ENCODE results near the gene RASA3. TPM values are rescaled to one million over a fixed set of nuclear protein-coding genes. Genes with fewer than 3 reads are reported as not detected.
"Not testable (repeated sequence)": the region's sequence is repeated elsewhere in the genome, so short reads cannot be mapped to it uniquely, and the experiment has no call there.

RASA3 gene
- total and polyA plus RNA-seq, 2 donors: 17.8 to 26.3 TPM

DNA sequence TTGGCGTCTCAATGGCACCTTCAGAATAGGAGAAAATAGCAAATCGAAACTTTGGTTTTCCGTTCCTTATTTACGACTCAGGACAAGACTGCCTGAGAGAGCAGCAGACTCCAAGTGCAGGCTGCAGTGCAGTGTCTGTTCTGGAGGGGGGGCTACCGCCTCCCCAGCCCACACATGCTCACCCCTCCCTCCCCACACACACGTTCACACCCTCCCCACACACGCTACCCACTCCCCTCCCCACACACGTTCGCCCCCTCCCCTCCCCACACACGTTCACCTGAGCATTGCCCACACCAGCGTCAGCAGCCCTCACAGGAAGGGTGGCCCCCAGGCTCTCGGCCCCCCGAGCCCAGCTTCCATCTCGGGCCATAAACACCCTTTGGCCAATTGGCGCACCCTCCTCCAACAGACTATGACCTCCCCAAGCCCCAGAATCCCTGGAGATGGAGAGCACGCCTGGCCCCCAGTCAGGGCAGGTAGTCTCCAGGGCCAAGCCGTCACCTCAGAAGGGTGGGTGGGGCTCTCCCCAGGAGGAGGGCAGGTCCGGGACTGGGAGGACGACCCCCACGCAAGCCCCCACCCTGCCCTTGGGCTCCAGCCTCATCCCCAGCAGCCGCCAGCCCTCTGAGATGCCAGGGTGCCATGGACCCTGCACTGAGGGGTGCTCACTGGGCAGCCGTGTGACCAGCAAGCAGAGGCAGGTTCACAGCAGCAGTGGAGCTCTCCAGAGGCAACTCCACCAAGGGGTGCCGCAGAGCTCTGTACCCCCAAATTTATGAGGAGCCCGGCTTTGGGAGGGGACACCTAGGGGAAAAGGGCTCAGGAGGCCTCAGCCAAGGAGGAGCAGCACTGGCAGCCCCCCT is 27.5 kb downstream of the RASA3 start:
- peaks cover 5% of the 10 kb centered on the region for H3K4me1 ChIP-seq (ENCODE audit: insufficient read depth)
- H3K4me3 ChIP-seq (ENCODE audit: low read depth, low read length): no peak overlapping the region
- H3K27ac ChIP-seq (ENCODE audit: low read depth): no peak overlapping the region
- H3K36me3 ChIP-seq (ENCODE audit: insufficient read depth): no peaks in the 10 kb centered on the region
- no peak for DNase-seq (ENCODE audit: extremely low spot score)
- WGBS: 82% methylated on average over 24 of the region's 24 CpGs

DNA sequence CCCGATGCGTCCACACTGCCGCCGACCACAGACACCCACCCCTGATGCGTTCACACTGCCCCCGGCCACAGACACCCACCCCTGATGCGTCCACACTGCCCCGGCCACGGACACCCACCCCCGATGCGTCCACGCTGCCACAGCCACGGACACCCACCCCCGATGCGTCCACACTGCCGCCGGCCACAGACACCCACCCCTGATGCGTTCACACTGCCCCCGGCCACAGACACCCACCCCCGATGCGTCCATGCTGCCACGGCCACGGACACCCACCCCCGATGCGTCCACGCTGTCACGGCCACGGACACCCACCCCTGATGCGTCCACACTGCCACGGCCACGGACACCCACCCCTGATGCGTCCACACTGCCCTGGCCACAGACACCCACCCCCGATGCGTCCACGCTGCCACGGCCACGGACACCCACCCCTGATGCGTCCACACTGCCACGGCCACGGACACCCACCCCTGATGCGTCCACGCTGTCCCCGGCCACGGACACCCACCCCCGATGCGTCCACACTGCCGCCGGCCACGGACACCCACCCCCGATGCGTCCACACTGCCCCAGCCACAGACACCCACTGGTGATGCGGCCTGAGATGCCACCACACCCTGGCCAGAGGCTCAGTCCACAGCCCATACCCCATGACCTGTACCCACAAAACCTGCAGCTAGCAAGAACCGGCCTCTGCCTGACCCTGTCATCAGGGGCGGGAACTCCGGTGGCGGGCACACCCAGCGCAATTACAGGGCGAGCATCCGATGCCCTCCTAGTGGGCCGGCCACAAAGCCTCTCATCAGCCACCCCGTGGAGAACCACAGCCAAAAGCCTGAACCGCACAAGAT is 28.4 kb downstream of the RASA3 start:
- no peak overlapping the region for H3K4me3 ChIP-seq (ENCODE audit: low read depth, low read length)
- no peak for DNase-seq (ENCODE audit: extremely low spot score)
- no peaks in the 10 kb centered on the region for H3K36me3 ChIP-seq (ENCODE audit: insufficient read depth)
- 87% methylated on average over 59 of the region's 62 CpGs for WGBS
- H3K27ac ChIP-seq (ENCODE audit: low read depth): no peak overlapping the region
- H3K4me1 ChIP-seq (ENCODE audit: insufficient read depth): peaks cover 2% of the 10 kb centered on the region

DNA sequence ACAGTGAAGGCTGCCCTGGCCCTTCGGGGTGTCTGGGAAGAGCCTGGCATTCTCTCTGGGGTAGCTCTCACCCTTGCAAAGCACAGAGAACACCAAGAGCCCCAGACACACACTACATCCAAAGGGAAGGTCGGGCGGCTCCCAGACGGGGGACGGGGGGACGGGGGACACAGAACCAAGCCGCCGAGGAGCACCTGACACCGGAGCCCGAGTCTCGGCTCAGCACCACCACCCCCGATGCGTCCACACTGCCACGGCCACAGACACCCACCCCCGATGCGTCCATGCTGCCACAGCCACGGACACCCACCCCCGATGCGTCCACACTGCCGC is 29.2 kb downstream of the RASA3 start:
- not testable (repeated sequence) for H3K4me1 ChIP-seq (ENCODE audit: insufficient read depth); H3K36me3 ChIP-seq (ENCODE audit: insufficient read depth); H3K4me3 ChIP-seq (ENCODE audit: low read depth, low read length); DNase-seq (ENCODE audit: extremely low spot score); H3K27ac ChIP-seq (ENCODE audit: low read depth)
- WGBS: 98% methylated on average over 16 of the region's 20 CpGs

DNA sequence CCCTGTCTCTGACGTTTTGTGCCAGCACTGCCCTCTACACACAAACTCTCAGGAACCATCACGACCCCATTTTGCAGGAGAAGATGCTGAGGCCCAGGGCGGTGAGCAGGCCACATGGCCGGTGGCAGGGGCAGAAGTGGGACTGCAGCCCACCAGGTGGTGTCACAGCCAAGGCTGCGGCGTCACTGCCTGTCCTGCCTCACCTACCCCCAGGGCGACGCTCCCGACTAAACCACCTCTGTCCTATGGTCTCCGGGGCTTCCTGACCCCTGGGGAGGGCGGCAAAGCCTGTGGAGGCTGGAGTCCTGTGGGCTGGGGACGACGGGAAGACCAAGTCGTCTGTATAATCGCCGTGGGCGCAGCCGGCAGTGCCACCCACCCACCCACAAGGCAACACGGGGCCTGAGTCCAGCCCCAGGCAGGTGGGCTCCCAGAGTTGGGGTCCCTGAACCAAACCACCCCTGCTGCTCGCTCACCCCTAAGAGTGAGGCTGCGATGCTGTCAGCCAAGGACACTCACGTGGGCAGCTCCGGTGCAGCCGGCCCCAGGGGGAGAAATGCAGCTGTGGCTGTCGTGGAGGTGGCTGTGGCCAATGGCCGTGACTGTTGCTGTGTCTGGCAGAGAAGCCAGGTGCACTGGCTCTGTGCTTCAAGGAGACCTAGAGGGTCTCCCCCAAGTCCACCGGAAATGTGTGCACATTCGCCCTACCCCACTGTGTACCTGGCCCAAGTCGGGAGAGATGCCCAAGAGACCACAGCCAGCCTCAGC is 29.7 kb downstream of the RASA3 start:
- no peak overlapping the region for H3K27ac ChIP-seq (ENCODE audit: low read depth)

DNA sequence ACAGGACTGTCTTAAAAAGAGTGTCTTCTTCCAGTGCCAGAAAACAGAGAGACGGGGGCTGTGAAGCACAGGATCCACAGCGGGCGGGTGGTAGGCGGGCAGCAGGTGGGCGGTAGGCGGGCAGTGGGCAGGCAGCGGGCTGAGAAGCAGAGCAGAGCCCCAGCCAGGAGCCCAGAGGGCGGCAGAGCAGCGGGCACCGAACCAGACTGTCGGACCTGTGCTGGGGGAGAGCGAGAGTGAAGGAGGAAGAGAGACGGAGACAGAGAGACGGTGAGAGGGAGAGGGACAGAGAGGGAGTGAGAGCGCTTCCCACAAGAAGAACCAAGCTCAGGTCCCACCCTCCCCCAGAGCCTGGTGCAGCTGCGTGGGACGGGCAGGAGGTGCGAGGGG is 30.3 kb downstream of the RASA3 start:
- 92% methylated on average over 18 of the region's 18 CpGs for WGBS
- Histone ChIP-seq H3K36me3 (ENCODE audit: insufficient read depth) (no peaks in the 10 kb centered on the region), H3K27ac (ENCODE audit: low read depth) (no peak overlapping the region), H3K4me1 (ENCODE audit: insufficient read depth) (no peaks in the 10 kb centered on the region), H3K4me3 (ENCODE audit: low read depth, low read length) (no peak overlapping the region)
- DNase-seq (ENCODE audit: extremely low spot score): no peak

More for the DNA sequence above, 29.7 kb downstream of the RASA3 start:
- no peak for DNase-seq (ENCODE audit: extremely low spot score)
- Histone ChIP-seq H3K4me1 (ENCODE audit: insufficient read depth) (peaks cover 1% of the 10 kb centered on the region), H3K36me3 (ENCODE audit: insufficient read depth) (no peaks in the 10 kb centered on the region), H3K4me3 (ENCODE audit: low read depth, low read length) (no peak overlapping the region)
- 93% methylated on average over 29 of the region's 29 CpGs for WGBS

DNA sequence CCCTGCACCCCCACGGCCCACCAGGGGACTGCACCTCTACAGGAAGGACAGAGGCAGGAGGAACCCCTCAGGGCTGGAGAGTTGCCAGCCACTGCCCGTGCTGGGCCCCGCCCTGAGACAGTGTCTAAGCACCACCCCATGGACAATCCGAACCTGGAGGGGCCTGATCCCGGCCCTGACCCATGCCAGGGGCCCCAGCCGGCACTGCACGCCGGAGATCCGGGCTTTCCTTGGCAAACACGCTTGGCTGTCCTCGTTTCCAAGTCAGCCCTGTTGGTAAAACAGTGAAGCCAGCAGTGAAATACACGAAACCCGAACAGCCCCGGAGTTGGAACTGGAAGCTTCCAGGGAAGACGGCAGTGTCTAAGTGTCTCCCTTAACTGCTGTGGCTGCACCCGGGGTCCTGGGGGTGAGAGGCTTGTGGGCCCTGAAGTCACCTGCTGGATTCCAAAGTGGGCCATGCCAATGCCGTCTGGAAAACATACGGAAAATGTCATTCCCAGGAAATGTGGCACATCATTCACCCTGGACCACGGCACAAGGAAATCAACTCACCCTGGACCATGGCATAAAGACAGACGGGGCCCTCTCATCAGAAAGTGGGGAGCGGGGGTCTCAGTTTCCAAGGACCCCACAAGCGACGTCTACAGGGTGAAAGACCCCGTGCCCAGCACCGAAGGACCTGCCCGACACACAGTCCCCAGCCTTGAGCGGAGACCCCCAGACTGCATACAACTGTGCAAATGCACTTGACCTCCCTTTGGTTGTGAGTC is 30.9 kb downstream of the RASA3 start:
- 54% methylated on average over 27 of the region's 27 CpGs for WGBS
- no peak overlapping the region for H3K4me3 ChIP-seq (ENCODE audit: low read depth, low read length)
- H3K36me3 ChIP-seq (ENCODE audit: insufficient read depth): no peaks in the 10 kb centered on the region
- H3K4me1 ChIP-seq (ENCODE audit: insufficient read depth): no peaks in the 10 kb centered on the region
- peak overlapping the region; percentile 14 for H3K27ac ChIP-seq (ENCODE audit: low read depth)
- no peak for DNase-seq (ENCODE audit: extremely low spot score)

DNA sequence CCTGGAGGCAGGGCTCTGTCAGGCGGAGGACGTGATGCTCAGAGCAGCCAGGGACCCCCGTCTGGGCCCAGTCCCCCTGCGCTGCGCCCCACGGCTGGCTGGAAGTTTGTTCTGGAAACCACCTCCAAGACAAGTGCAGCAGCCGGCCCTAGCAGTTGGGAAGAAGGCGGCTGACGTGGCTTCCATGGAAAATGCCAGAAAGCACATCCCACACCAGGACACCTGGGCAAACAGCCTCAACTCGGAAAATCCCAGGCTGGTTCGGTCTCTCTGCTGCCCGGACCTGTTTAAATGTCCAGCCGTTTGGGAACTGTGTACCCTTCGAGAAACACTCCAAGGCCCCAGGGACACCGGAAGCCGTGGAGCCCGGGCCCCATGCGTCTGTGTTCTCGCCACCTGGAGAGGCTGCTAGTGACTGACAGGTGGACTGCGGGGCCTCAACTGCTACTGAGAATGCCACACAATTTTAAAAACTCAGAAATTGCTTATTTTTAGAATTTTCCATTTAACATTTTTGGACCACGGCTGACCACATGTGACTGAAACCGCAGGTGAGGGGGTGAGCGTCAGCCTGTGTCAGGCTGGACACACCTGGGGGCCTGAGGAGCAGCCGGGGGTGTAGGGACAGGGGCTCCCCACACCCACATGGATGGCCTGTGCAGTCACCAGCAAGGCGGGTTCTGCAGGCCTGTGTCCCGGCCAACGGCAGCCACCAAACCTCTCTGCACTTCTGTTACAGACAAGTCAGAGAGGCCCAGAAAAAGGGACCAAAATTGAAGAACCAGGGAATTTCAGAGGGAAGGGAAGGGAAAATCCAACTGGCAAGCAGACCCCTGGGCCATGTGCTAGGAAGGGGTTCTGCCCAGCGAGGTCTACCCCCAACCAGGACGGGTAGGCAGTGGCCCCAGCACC is 31.7 kb downstream of the RASA3 start:
- H3K36me3 ChIP-seq (ENCODE audit: insufficient read depth): no peaks in the 10 kb centered on the region
- H3K4me1 ChIP-seq (ENCODE audit: insufficient read depth): no peaks in the 10 kb centered on the region
- H3K4me3 ChIP-seq (ENCODE audit: low read depth, low read length): no peak overlapping the region
- 69% methylated on average over 29 of the region's 29 CpGs for WGBS
- DNase-seq (ENCODE audit: extremely low spot score): no peak
- H3K27ac ChIP-seq (ENCODE audit: low read depth): peak overlapping the region; percentile 30

DNA sequence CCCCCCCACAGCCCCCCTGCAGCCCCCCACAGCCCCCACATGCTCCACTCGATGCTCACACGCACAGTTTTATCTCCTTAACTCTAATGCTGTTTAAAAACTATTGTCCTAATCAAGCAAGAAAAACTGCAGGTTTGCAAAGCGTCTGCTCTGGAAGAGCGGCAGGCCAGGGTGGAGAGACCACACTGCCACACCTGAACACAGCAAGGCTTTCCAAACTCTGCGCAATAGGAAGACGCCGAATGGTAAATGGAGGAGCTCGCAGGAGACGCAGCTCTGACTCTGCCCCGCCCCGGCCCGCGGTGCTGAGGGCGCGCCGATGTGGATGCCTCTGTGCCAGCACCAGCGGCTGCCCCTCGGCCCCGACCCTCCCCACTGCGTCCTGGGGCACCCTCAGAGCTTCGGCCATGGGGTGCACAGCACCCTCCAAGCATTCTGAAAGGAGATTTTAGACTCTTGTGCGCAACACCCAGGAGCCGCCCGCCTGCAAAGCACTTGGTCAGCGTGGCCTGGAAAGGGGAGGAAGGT is 32.4 kb downstream of the RASA3 start:
- H3K27ac ChIP-seq (ENCODE audit: low read depth): peak overlapping the region; percentile 30
- no peak for DNase-seq (ENCODE audit: extremely low spot score)
- H3K4me3 ChIP-seq (ENCODE audit: low read depth, low read length): no peak overlapping the region
- 61% methylated on average over 25 of the region's 25 CpGs for WGBS
- H3K36me3 ChIP-seq (ENCODE audit: insufficient read depth): no peaks in the 10 kb centered on the region
- no peaks in the 10 kb centered on the region for H3K4me1 ChIP-seq (ENCODE audit: insufficient read depth)

DNA sequence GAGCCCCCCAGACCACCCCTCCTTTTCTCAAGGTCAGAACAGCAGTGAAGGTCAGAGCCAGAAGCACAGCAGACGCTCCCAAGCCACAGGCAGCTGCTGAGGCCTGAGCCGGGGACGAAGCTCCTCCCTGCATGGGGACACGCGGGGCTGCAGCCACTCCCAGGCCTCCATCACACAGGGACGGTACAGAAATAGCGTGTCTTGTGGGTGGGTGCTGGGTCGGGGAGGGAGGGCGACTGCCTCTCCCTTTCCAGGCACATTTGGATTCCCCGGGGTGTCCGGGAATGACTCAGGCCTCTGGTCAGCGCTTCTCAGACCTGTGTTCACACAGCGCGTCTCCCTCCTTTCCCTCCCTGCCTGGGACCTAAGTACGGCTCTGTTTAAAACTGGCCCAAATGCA is 33.2 kb downstream of the RASA3 start:
- Histone ChIP-seq H3K27ac (ENCODE audit: low read depth) (no peak overlapping the region), H3K4me3 (ENCODE audit: low read depth, low read length) (no peak overlapping the region), H3K4me1 (ENCODE audit: insufficient read depth) (no peaks in the 10 kb centered on the region), H3K36me3 (ENCODE audit: insufficient read depth) (no peaks in the 10 kb centered on the region)
- 19% methylated on average over 15 of the region's 15 CpGs for WGBS
- peak; percentile 54 for DNase-seq (ENCODE audit: extremely low spot score)

DNA sequence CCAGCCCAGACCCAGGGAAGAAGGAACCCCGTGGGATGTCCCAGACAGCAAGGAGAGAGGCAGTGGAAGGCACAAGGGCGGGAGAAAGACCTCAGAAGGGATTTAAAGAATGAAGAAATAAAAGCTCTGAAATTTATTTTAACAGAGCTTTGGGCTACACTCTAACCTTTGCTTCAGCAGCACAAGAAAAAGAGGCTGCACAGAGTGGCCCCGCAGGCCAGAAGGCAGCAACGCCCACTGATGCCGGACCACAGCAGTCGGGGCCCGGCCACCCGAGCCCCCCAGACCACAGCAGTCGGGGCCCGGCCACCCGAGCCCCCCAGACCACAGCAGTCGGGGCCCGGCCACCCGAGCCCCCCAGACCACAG is 33.8 kb downstream of the RASA3 start:
- H3K36me3 ChIP-seq (ENCODE audit: insufficient read depth); DNase-seq (ENCODE audit: extremely low spot score); H3K27ac ChIP-seq (ENCODE audit: low read depth); H3K4me1 ChIP-seq (ENCODE audit: insufficient read depth); H3K4me3 ChIP-seq (ENCODE audit: low read depth, low read length): not testable (repeated sequence)
- WGBS: 63% methylated on average over 11 of the region's 14 CpGs

DNA sequence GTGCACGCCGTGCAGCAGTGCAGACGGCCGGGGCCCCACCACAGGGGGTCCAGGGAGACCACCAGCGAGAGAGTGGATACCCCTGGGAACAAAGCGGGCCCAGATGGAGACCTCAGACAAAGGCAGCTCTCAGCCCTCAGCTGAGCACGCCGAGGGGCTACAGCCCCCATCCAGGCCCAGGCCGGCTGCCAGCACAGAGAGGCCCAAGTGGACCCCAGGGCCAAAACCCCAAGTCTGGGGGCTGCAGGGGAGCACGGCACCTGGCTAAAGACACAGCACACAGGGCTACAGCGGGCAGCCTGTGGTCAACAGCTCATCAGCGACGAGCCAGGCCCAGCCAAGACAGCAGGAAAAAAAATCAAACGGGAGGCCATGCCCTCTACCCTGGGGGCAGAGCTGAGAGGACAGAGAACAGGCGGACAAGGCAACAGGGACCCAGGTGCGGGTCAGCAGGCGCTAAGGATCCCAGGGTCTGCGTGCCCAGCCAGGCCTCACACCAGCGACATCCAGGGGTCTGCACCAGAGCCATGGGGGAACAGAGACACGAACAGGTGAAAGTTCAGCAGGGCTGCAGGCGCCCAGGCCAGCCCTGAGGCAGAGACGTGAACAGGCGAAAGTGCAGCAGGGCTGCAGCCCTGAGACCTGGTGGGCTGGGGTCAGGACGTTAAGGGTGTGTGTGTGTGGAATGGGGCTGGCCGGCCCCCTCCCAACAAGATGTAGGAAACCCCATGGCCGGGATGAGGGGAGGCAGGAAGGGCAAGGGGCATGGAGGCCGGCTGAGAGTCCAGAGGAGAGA is 34.3 kb downstream of the RASA3 start:
- Histone ChIP-seq H3K27ac (ENCODE audit: low read depth) (no peak overlapping the region), H3K4me1 (ENCODE audit: insufficient read depth) (no peaks in the 10 kb centered on the region), H3K4me3 (ENCODE audit: low read depth, low read length) (no peak overlapping the region), H3K36me3 (ENCODE audit: insufficient read depth) (no peaks in the 10 kb centered on the region)
- no peak for DNase-seq (ENCODE audit: extremely low spot score)
- WGBS: 88% methylated on average over 27 of the region's 27 CpGs

Data from urinary bladder (tissue), 4 donors.